ENCODE results near the gene MTIF2. TPM values are rescaled to one million over a fixed set of nuclear protein-coding genes. Genes with fewer than 3 reads are reported as not detected.

The MTIF2 gene
- total and polyA plus RNA-seq, 9 of the 15 experiments (the other 6 are each of a cell fraction or from before 2014, with no cell fraction given): 58.7 to 143 (median 105) TPM

GRCh38 chr2:55235724-55236538 lies 33.1 kb downstream of the MTIF2 start (continued):
- no peak for TF ChIP-seq XRCC5 (IDR thresholded peaks at IDR 0.05; ENCODE audit: low read depth, low read length)
- TF ChIP-seq ARNT (IDR thresholded peaks at IDR 0.05): no peak
- no peak for TF ChIP-seq HNRNPK (IDR thresholded peaks at IDR 0.05; ENCODE audit: low read depth, low read length, poor library complexity, severe bottlenecking)
- no peak for TF ChIP-seq MLX (CRISPR knock-in tag; conservative IDR thresholded peaks at IDR 0.05)
- TF ChIP-seq HDAC8 (tag; IDR thresholded peaks at IDR 0.05): no peak
- TF ChIP-seq ETV5 (CRISPR knock-in tag; IDR thresholded peaks at IDR 0.05; ENCODE audit: low read depth): no peak
- TF ChIP-seq ZNF263 (CRISPR knock-in tag; IDR thresholded peaks at IDR 0.05; ENCODE audit: borderline replicate concordance): no peak
- no peak for TF ChIP-seq ZNF217 (CRISPR knock-in tag; IDR thresholded peaks at IDR 0.05)
- peak; percentile 58 for TF ChIP-seq TAL1 (IDR thresholded peaks at IDR 0.05)
- TF ChIP-seq POLR2AphosphoS5 (IDR thresholded peaks at IDR 0.05; ENCODE audit: control insufficient read depth, insufficient read depth, low read depth, low read length): peak; percentile 61; the same call in 1 of the 2 replicates
- no peak for TF ChIP-seq NKRF (IDR thresholded peaks at IDR 0.05; ENCODE audit: borderline replicate concordance)
- no peak for TF ChIP-seq BRCA1 (IDR thresholded peaks at IDR 0.05)
- no peak for TF ChIP-seq BRCA1 (CRISPR knock-in tag; IDR thresholded peaks at IDR 0.05)
- no peak for TF ChIP-seq HMGXB4 (CRISPR knock-in tag; IDR thresholded peaks at IDR 0.05)
- TF ChIP-seq SREBF2 (CRISPR knock-in tag; IDR thresholded peaks at IDR 0.05): no peak
- no peak for TF ChIP-seq KDM2B (CRISPR knock-in tag; IDR thresholded peaks at IDR 0.05)
- peak; percentile 59; the same call in 1 of the 2 replicates for TF ChIP-seq NFATC3 (IDR thresholded peaks at IDR 0.05)
- no peak for TF ChIP-seq ZNF212 (CRISPR knock-in tag; IDR thresholded peaks at IDR 0.05)
- TF ChIP-seq ZNF232 (CRISPR knock-in tag; IDR thresholded peaks at IDR 0.05): no peak
- TF ChIP-seq ZNF589 (CRISPR knock-in tag; IDR thresholded peaks at IDR 0.05; ENCODE audit: low read depth): no peak
- TF ChIP-seq NCOA1 (IDR thresholded peaks at IDR 0.05; ENCODE audit: low read depth): no peak
- TF ChIP-seq MXD1 (CRISPR knock-in tag; IDR thresholded peaks at IDR 0.05; ENCODE audit: borderline replicate concordance, poor library complexity, severe bottlenecking): no peak
- no peak for TF ChIP-seq PHF20 (IDR thresholded peaks at IDR 0.05; ENCODE audit: partially characterized antibody)
- no peak for TF ChIP-seq CREM (IDR thresholded peaks at IDR 0.05; ENCODE audit: low read depth)
- TF ChIP-seq ZNF175 (CRISPR knock-in tag; IDR thresholded peaks at IDR 0.05; ENCODE audit: low read depth): no peak
